Naive thymus-derived CD8-positive, alpha-beta T cell (primary cell): ENCODE data around the gene PRR36. TPM values are rescaled to one million over a fixed set of nuclear protein-coding genes. Genes with fewer than 3 reads are reported as not detected.
"Not testable (repeated sequence)": the region's sequence is repeated elsewhere in the genome, so short reads cannot be mapped to it uniquely, and the experiment has no call there.

Source experiments
- ATAC-seq, 2 donors: fragments of 150-1000 bp; cut with Tn5 transposase in 1 of 2; sonication (Bioruptor Pico), chemical (Tn5 transposase) in 1 of 2; 1 replicate in 1 of 2; 2 replicates in 1 of 2; pipeline ENCODE4 v1.10.0; 2021; ENCODE audit warnings: mild to moderate bottlenecking in 2 of 2, moderate library complexity in 2 of 2
- POLR2A ChIA-PET: fragments of 350-600 bp; sonication (Branson Sonifier 250); formaldehyde crosslinking; loops from one replicate; lab custom pipeline; 2021; ENCODE audit warnings: antibody characterized with exemption; lab: Charles Lee
- DNase-seq, 10 donors: peaks; one replicate each; pipeline versions ENCODE4 v3.0.0 to v3.0.0-alpha.2; 2020 to 2022
- H3K27ac Mint-ChIP-seq, 10 donors: one replicate each; pipeline ENCODE4 v1.8.0; 2020 to 2022; ENCODE audit warnings: mild to moderate bottlenecking in 10 of 10, mixed read lengths in 10 of 10, moderate library complexity in 4 of 10, inconsistent platforms in 1 of 10
- H3K27me3 Mint-ChIP-seq, 5 donors: one replicate each; pipeline ENCODE4 v1.8.0; 2021 to 2022; ENCODE audit warnings: mixed read lengths in 5 of 5
- H3K36me3 Mint-ChIP-seq, 3 donors: one replicate each; pipeline ENCODE4 v1.8.0; 2020 to 2022; ENCODE audit warnings: mixed read lengths in 3 of 3, mild to moderate bottlenecking in 2 of 3, inconsistent platforms in 1 of 3
- H3K4me1 Mint-ChIP-seq, 4 donors: one replicate each; pipeline ENCODE4 v1.8.0; 2021 to 2022; ENCODE audit warnings: mixed read lengths in 4 of 4
- H3K4me3 Mint-ChIP-seq, 10 donors: one replicate each; pipeline ENCODE4 v1.8.0; 2020 to 2022; ENCODE audit warnings: mild to moderate bottlenecking in 10 of 10, mixed read lengths in 10 of 10, moderate library complexity in 6 of 10, inconsistent platforms in 1 of 10
- H3K9me3 Mint-ChIP-seq, 9 donors: one replicate each; pipeline ENCODE4 v1.8.0; 2020 to 2022; ENCODE audit warnings: mixed read lengths in 9 of 9, mild to moderate bottlenecking in 3 of 9, inconsistent platforms in 1 of 9, moderate library complexity in 1 of 9
- polyA plus RNA-seq, 3 donors: library from polyadenylated mRNA; unstranded; fragments of 300-500 nt; fragmentation: Illumina TruSeq; gene quantifications; one replicate each; pipeline ENCODE4 v1.2.3, GENCODE V29; 2021
- total RNA-seq, 8 experiments: library from RNA in 2 of 8; stranded (reverse) in 2 of 8; gene quantifications; one replicate each; pipeline ENCODE4 v1.2.3 and lab custom pipeline; 2021 to 2026

PRR36 gene
- total and polyA plus RNA-seq, 5 experiments from 2014 or later = 0.03 to 0.21 (median 0.13) TPM

DNA sequence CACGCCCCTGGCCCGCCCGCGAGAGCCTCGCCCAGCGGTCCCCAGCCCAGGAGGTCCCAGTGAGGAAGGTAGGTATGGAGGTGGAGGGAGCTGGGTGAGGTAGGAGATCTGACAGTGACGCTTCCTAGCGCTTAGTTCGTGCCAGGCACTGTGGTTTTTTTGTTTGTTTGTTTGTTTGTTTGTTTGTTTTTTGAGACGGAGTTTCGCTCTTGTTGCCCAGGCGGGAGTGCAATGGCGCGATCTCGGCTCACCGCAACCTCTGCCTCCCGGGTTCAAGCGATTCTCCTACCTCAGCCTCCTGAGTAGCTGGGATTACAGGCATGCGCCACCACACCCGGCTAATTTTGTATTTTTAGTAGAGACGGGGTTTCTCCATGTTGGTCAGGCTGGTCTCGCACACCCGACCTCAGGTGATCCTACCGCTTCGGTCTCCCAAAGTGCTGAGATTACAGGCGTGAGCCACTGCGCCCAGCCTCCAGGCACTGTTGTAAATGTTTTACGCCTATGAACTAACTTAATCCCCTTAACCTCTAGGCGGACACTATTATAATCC, 43.9 kb upstream of the PRR36 start:
- not testable (repeated sequence) for ATAC-seq

DNA sequence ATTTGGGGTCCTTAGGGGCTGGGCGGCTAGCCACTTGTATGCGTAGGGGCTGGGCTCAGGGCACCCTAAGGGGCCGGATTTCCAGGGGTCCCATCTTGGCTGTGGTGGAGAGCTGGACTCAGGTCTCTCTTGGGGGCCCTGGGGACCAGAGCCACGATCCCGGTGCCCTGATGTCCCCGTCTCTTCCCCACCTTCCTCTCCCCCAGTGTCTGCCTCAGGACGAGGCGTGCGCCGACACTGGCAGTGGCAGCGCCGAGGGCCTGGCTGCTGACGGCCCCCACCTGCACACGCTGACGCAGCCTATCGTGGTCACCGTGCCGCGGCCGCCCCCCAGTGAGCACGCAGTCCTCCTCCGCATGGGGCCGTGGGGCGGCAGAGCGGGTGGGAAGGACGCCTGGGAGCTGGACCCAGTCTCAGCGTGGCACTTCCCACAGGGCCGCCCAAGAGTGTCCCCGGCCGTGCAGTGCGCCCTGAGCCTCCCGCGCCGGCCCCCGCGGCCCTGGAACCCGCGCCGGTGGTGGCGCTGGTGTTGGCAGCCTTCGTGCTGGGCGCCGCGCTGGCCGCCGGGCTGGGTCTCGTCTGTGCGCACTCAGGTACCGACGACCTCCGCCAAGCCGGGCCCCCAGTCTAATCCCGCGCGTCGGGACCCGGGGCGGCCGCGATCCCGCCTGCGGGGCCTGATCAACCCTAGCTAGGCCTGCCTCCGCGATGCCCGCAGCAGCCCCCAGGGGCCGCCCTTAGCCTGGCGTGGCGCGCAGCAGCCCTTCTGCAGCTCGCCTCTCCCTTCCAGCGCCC, 43.3 kb upstream of the PRR36 start:
- POLR2A ChIA-PET = interaction anchor here (0.6 to 7.5 kb wide), 7 partner anchors 9 to 299 kb away, joined by 3 to 69 read pairs (median 6); partner anchors contain the start of genes MAP2K7 and TIMM44
- peaks cover 18 to 44% (median 41%) of the 10 kb centered on the region in 4 donors for H3K4me1 Mint-ChIP-seq
- ATAC-seq = peak; percentile 20 to 35
- no peaks in the 10 kb centered on the region for H3K9me3 Mint-ChIP-seq
- peak overlapping the region; percentile 12 to 85 (median 79) for H3K4me3 Mint-ChIP-seq
- DNase-seq = peak in 6 of 10 donors; percentile 36 to 56 (median 53)
- H3K27me3 Mint-ChIP-seq = peaks cover 11 to 39% (median 18%) of the 10 kb centered on the region in 5 donors
- H3K27ac Mint-ChIP-seq = peak overlapping the region in 4 of 10 donors; percentile 43 to 73 (median 60)
- H3K36me3 Mint-ChIP-seq = peaks cover 0 to 23% (median 4%) of the 10 kb centered on the region in 3 donors

More for the DNA sequence above, 43.9 kb upstream of the PRR36 start:
- H3K4me1 Mint-ChIP-seq = peaks cover 18 to 48% (median 43%) of the 10 kb centered on the region in 4 donors
- H3K4me3 Mint-ChIP-seq = peak overlapping the region; percentile 39 to 65 (median 56)
- DNase-seq, H3K9me3 Mint-ChIP-seq: not testable (repeated sequence)
- H3K36me3 Mint-ChIP-seq = peaks cover 0 to 20% (median under 1%) of the 10 kb centered on the region in 3 donors
- POLR2A ChIA-PET = interaction anchor here (0.6 to 7.5 kb wide), 4 partner anchors 10 to 298 kb away, joined by 6 to 69 read pairs (median 36); partner anchors contain the start of genes MAP2K7 and TIMM44
- peak overlapping the region in 5 of 10 donors; percentile 20 to 73 (median 43) for H3K27ac Mint-ChIP-seq
- peaks cover 11 to 39% (median 18%) of the 10 kb centered on the region in 5 donors for H3K27me3 Mint-ChIP-seq

DNA sequence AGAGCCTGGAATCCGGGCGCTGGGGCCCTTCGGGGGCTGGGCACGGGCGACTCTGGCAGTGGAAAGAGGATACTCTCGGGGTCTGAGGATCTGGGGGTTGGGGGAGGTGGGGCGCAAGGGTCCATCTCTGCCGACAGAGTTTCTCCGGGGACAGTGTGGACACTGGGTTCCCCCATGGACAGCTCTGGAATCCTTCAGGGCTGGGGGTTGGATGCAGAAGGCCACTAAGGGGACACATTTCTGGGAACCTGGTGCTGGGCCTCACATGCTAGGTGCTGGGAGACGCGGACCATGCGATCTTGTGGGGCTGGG, 42.7 kb upstream of the PRR36 start:
- H3K36me3 Mint-ChIP-seq = peaks cover 0 to 20% (median 7%) of the 10 kb centered on the region in 3 donors
- H3K4me3 Mint-ChIP-seq = peak overlapping the region; percentile 62 to 85 (median 79)
- peak overlapping the region in 1 of 10 donors; percentile 60 for H3K27ac Mint-ChIP-seq
- H3K27me3 Mint-ChIP-seq = peaks cover 11 to 39% (median 18%) of the 10 kb centered on the region in 5 donors
- DNase-seq (no peak), ATAC-seq (no peak)
- peaks cover 18 to 40% (median 36%) of the 10 kb centered on the region in 4 donors for H3K4me1 Mint-ChIP-seq
- H3K9me3 Mint-ChIP-seq = no peaks in the 10 kb centered on the region
- POLR2A ChIA-PET = interaction anchor here (0.7 to 7.5 kb wide), 5 partner anchors 8 to 52 kb away, joined by 3 to 66 read pairs (median 5); partner anchors contain the start of gene TIMM44

DNA sequence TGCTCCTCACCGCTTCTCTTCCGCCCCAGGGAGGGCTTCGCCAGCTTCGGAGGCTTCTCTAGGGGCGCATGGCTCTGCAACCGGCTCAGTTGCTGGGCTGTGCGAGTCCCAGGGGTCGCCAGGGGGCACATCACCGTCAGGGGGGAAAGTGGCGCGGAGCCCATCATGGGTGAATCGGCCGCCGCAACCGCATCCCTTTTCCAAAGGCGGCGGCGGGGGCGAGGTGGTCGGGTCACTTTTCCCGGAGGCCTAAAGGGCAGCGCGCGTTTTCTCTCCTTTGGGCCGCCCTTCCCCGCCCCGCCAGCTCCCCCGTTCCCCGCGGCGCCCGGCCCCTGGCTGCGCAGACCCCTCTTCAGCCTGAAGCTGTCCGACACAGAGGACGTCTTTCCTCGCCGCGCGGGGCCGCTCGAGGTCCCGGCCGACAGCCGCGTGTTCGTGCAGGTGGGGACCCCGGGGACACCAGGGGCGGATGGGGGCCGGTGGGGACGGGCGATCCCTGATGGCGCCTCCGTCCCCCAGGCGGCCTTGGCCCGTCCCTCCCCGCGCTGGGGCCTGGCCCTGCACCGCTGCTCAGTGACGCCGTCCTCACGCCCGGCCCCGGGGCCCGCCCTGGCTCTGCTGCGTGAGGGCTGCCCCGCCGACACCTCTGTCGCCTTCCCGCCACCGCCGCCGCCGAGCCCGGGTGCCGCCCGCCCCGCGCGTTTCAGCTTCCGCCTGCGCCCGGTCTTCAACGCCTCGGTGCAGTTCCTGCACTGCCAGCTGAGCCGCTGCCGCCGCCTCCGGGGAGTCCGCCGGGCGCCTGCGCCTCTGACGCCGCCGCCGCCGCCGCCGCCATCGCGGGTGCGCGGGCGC, 42.1 kb upstream of the PRR36 start:
- Mint-ChIP-seq H3K36me3 (peaks cover 0 to 24% (median 11%) of the 10 kb centered on the region in 3 donors), H3K4me3 (peak overlapping the region in 9 of 10 donors; percentile 23 to 80 (median 61)), H3K4me1 (peaks cover 16 to 34% (median 31%) of the 10 kb centered on the region in 4 donors), H3K27me3 (peaks cover 11 to 39% (median 18%) of the 10 kb centered on the region in 5 donors), H3K27ac (peak overlapping the region in 3 of 10 donors; percentile 33 to 51 (median 40)), H3K9me3 (no peaks in the 10 kb centered on the region)
- POLR2A ChIA-PET = interaction anchor here (0.6 to 7.5 kb wide), 9 partner anchors 8 to 52 kb away, joined by 3 to 66 read pairs (median 5); partner anchors contain the start of genes MAP2K7 and TIMM44
- ATAC-seq (peak; percentile 1 to 3), DNase-seq (peak in 6 of 10 donors; percentile 23 to 50 (median 40))

DNA sequence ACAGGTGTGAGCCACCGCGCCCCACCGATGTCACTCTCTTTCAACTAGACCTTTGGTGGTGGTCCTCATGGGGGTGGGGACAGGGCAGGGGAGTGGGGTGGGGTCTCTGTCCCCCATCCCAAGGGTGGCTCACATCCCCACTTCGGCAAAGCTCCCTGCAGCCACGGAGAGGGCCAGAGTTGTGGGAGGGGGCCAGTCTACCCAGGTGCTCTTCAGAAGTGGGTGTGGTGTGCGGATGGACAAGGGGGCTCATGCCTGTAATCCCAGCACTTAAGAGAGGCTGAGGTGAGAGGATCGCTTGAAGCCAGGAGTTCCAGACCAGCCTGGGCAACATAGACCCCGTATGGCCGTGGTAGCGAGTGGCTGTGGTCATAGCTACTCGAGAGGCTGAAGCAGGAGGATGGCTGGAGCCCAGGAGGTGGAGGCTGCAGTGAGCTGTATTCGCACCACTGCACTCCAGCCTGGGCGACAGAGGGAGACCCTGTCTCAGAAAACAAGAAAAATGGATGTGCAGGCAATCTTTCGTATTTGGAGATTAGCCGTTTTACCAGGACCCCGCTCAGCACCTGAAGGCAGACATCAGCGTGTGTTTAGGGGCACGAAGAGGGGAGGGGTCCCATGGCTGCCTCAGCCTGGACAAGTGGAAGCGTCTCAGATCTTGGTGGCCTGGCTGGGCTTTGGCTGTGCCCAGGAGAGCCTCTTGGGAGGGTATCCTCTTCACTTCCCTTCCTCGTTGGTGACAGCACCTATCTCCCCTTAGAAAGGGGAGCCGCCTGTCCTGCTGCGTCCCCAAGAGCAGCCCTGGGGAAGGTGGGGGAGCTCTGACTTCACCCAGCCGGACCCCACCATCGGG, 41.3 kb upstream of the PRR36 start:
- DNase-seq (peak in 1 of 10 donors; percentile 64), ATAC-seq (no peak)
- Mint-ChIP-seq H3K36me3 (peaks cover 0 to 30% (median 12%) of the 10 kb centered on the region in 3 donors), H3K9me3 (no peaks in the 10 kb centered on the region), H3K4me1 (peaks cover 13 to 28% (median 26%) of the 10 kb centered on the region in 4 donors), H3K27me3 (peaks cover 11 to 39% (median 18%) of the 10 kb centered on the region in 5 donors), H3K4me3 (peak overlapping the region; percentile 33 to 77 (median 61)), H3K27ac (peak overlapping the region in 4 of 10 donors; percentile 38 to 57 (median 46))
- POLR2A ChIA-PET = interaction anchor here (0.6 to 1.3 kb wide), 6 partner anchors 12 to 46 kb away, joined by 4 to 7 read pairs (median 5); partner anchors contain the start of gene MAP2K7

DNA sequence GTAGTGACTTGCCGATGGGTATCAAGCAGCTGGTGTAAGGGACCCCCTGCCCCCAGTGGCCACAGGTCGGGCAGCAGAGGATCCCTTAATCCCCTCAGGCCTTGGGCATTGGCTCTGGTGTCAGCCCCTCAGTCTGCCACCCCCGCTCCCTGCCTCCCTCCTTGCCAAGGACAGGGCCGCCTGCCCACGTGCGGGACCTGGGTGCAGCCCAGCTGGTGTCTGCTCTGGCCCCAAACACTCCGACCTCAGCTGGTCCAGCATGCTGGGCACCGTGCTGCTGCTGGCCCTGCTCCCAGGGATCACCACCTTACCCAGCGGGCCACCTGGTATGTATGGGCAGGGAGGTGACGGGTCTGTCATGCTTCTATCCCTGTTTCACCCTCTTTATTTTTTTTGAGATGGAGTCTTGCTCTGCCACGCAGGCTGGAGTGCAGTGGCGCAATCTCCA, 40.4 kb upstream of the PRR36 start, which contains the start of gene TGFBR3L:
Gene TGFBR3L, plus strand, starts transcription at position 233 of the 448 bp plus-strand sequence.
- Mint-ChIP-seq H3K4me1 (peaks cover 8 to 23% (median 20%) of the 10 kb centered on the region in 4 donors), H3K4me3 (peak within 1 kb of the TSS; percentile 14 to 77 (median 62)), H3K27ac (peak within 1 kb of the TSS in 3 of 10 donors; percentile 38 to 57 (median 51)), H3K36me3 (peaks cover 0 to 30% (median 12%) of the 10 kb centered on the region in 3 donors), H3K27me3 (peaks cover 10 to 34% (median 13%) of the 10 kb centered on the region in 5 donors), H3K9me3 (no peaks in the 10 kb centered on the region)
- no peak for ATAC-seq
- POLR2A ChIA-PET = no interaction called here
- no peak for DNase-seq

DNA sequence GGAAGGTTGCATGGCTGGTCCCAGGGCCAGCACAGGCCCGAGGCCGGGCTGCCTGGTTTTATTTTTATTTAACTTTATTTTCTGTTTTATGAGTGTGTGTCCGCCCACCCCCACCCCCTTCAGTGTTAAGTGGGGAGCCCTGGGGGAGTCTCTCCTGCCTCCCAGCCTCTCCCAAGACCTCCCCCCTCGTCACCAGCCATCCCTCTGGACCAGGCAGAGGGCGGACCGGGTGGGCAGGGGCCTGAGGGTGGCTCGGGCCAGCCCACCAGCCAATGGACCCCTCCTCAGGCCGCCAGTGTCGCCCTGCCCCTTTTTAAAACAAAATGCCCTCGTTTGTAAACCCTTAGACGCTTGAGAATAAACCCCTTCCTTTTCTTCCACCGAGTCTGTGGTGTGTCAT, 39.9 kb upstream of the PRR36 start:
- peak overlapping the region in 1 of 10 donors; percentile 67 for H3K4me3 Mint-ChIP-seq
- no peak overlapping the region for H3K27ac Mint-ChIP-seq
- no peak for ATAC-seq

DNA sequence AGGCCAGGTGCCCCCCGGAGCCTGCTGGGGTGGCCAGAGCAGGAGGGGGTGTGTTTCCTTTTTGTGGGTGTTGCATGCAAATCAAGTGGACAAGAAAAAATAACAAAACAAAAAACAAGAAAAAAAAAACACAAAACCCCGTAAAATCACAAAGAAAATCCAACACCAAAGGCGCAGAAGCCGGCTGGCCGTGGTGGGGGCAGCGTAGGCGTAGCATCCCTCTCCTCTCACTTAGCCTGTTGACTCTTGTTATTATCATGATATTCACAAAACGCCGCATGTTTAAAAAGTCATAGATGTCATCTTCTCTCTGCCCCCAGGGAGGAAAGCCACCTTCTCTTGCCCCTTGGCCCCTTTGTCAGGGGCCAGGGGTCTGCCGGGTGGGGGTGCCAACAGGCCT, 39.5 kb upstream of the PRR36 start:
- Mint-ChIP-seq H3K9me3 (no peaks in the 10 kb centered on the region), H3K4me1 (peaks cover 7 to 19% (median 17%) of the 10 kb centered on the region in 4 donors), H3K27ac (no peak overlapping the region), H3K4me3 (no peak overlapping the region), H3K36me3 (peaks cover 0 to 30% (median 12%) of the 10 kb centered on the region in 3 donors), H3K27me3 (peaks cover 9 to 32% (median 12%) of the 10 kb centered on the region in 5 donors)
- no peak for ATAC-seq
- POLR2A ChIA-PET = interaction anchor here (0.9 kb wide), 1 partner anchor 10 kb away, joined by 3 read pairs; the partner anchor contains the start of gene MAP2K7
- DNase-seq = no peak

More for the DNA sequence above, 39.9 kb upstream of the PRR36 start:
- POLR2A ChIA-PET = no interaction called here
- Mint-ChIP-seq H3K36me3 (peaks cover 0 to 30% (median 12%) of the 10 kb centered on the region in 3 donors), H3K4me1 (peaks cover 7 to 19% (median 17%) of the 10 kb centered on the region in 4 donors), H3K27me3 (peaks cover 9 to 32% (median 12%) of the 10 kb centered on the region in 5 donors), H3K9me3 (no peaks in the 10 kb centered on the region)
- DNase-seq = no peak

DNA sequence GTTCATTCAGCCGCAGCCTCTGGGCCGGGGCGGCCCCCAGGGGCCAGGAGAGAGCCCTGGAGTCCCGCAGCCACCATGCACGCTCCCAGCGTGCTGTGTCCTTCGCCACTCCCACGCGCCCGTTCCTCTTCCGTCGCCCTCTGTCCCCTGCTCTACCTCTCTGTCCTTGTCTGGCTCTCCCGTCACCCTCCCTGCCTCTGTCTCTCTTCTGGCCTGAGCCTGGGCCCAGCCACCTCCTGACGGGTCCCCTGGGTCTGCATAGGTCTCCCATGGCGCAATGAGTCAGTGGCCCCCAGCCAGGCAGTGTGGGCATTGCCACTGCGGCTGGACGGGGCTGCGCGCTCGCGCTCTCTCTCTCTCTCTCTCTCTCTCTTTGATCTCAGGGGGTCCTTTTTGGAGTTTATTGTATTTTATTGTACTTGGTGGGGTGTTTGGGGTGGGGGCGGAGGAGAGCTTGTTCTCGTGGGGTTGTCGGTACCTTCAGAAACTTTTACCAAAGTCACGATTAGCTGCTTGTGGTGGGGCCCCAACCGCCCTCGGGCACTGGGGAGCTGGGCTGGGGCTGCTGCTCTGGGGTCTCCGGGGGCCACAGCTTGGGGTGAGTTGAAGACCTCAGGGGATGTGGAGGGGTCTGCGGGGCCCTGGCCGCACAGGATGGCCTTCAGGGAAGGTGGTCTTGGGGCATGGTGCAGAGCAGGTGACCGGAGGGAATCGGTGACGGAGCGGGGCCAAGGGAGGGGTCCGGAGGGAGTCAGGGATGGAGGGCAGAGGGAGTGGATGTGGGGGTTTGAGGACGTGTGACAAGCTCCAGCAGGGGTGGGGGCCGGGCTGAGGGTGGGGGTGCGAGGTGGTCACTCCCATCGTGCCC, 38.7 kb upstream of the PRR36 start:
- H3K4me3 Mint-ChIP-seq = no peak overlapping the region
- ATAC-seq (no peak), DNase-seq (peak in 1 of 10 donors; percentile 7)
- H3K4me1 Mint-ChIP-seq = peaks cover 5 to 24% (median 12%) of the 10 kb centered on the region in 4 donors
- no peaks in the 10 kb centered on the region for H3K9me3 Mint-ChIP-seq
- H3K27ac Mint-ChIP-seq = no peak overlapping the region
- H3K36me3 Mint-ChIP-seq = peaks cover 0 to 30% (median 12%) of the 10 kb centered on the region in 3 donors
- peaks cover 5 to 25% (median 9%) of the 10 kb centered on the region in 5 donors for H3K27me3 Mint-ChIP-seq
- POLR2A ChIA-PET = interaction anchor here (0.6 to 0.9 kb wide), 2 partner anchors 9 to 136 kb away, joined by 3 read pairs; partner anchors contain the start of gene MAP2K7
